HepG2 (cell line): ENCODE data around the gene BLMH. TPM values are rescaled to one million over a fixed set of nuclear protein-coding genes. Genes with fewer than 3 reads are reported as not detected.

Source experiments
- ATAC-seq: fragments of 200-7000 bp; cut with Tn5 transposase; 3 replicates; pipeline ENCODE4 v1.9.1; 2020; ENCODE audit warnings: mild to moderate bottlenecking, moderate library complexity
- BruUV-seq: library from RNA; stranded (reverse); fragments of 400-500 nt; replicated peaks from 2 replicates; lab custom pipeline; 2021; lab: Mats Ljungman, UMichigan
- CTCF ChIA-PET: fragments of 300-600 bp; formaldehyde crosslinking; extraction: SDS; loops from one replicate; lab custom pipeline; 2021; ENCODE audit warnings: low total read pairs, inconsistent platforms, low intra/inter-chr PET ratio; lab: Yijun Ruan, JAX
- POLR2A ChIA-PET: fragments of 350-600 bp; sonication (Branson Sonifier 250); formaldehyde crosslinking; loops from one replicate; lab custom pipeline; 2020; ENCODE audit warnings: antibody characterized with exemption, inconsistent platforms; lab: Yijun Ruan, JAX
- DNase-seq: peaks from one replicate; pipeline ENCODE4 v3.0.0-alpha.2; 2015; ENCODE audit warnings: low spot score
- FAIRE-seq: peaks from 3 replicates; lab custom pipeline; 2011; peaks lifted over from hg19 to GRCh38; lab: Jason Lieb, UNC
- H2AFZ ChIP-seq: one replicate; pipeline ENCODE4 v1.6.1; 2011; ENCODE audit warnings: low read length, inconsistent platforms
- H3K27ac ChIP-seq: fragments of 300-600 bp; 3 replicates; pipeline ENCODE4 v1.8.0; 2011; ENCODE audit warnings: mixed run types, mild to moderate bottlenecking, mixed read lengths, low read length, inconsistent platforms; ENCODE audit not compliant: insufficient read depth; ENCODE audit errors: extremely low read length
- H3K27me3 ChIP-seq, 2 experiments: fragments of 200-600 bp in 1 of 2; 2 replicates in 1 of 2; 3 replicates in 1 of 2; pipeline versions ENCODE4 v1.6.0 to v1.8.0; 2011; ENCODE audit warnings: low read length in 2 of 2, mild to moderate bottlenecking in 2 of 2, moderate library complexity in 2 of 2, inconsistent platforms in 1 of 2; ENCODE audit not compliant: insufficient read depth in 2 of 2, control insufficient read depth in 1 of 2
- H3K36me3 ChIP-seq, 2 experiments: fragments of 200-600 bp in 1 of 2; replicated peaks in 1 of 2; 2 replicates in 1 of 2; 3 replicates in 1 of 2; pipeline versions ENCODE4 v1.5.1 to v1.8.0; 2011; ENCODE audit warnings: low read length in 2 of 2, inconsistent platforms in 1 of 2; ENCODE audit not compliant: insufficient read depth in 2 of 2, control insufficient read depth in 1 of 2
- H3K4me1 ChIP-seq: 2 replicates; pipeline ENCODE4 v1.5.1; 2012; ENCODE audit warnings: low read length, inconsistent platforms; ENCODE audit not compliant: insufficient read depth
- H3K4me2 ChIP-seq: 2 replicates; pipeline ENCODE4 v1.6.0; 2011; ENCODE audit warnings: low read depth, low read length, inconsistent platforms
- H3K4me3 ChIP-seq, 3 experiments: fragments of 200-600 bp in 1 of 3; sonication (generic), shearing (Covaris generic) in 1 of 3; replicated peaks in 1 of 3; 2 replicates each; pipeline ENCODE4 v1.5.1; 2011 to 2016; ENCODE audit warnings: low read length in 3 of 3, inconsistent platforms in 2 of 3, low read depth in 2 of 3, mild to moderate bottlenecking in 2 of 3, control low read depth in 1 of 3, mixed read lengths in 1 of 3; ENCODE audit not compliant: insufficient read depth in 1 of 3
- H3K79me2 ChIP-seq: one replicate; pipeline ENCODE4 v1.6.1; 2011; ENCODE audit warnings: low read length, inconsistent platforms; ENCODE audit not compliant: insufficient read depth
- H3K9ac ChIP-seq: 2 replicates; pipeline ENCODE4 v1.6.0; 2011; ENCODE audit warnings: mild to moderate bottlenecking, low read depth, low read length, inconsistent platforms; ENCODE audit not compliant: insufficient read depth
- H3K9me3 ChIP-seq: 2 replicates; pipeline ENCODE4 v1.5.1; 2012; ENCODE audit warnings: mild to moderate bottlenecking, low read length
- H4K20me1 ChIP-seq: 2 replicates; pipeline ENCODE4 v1.6.0; 2011; ENCODE audit warnings: inconsistent platforms, mild to moderate bottlenecking, low read length, moderate library complexity; ENCODE audit not compliant: insufficient read depth
- CCDC6 ChIP-seq: sonication (generic); formaldehyde crosslinking; IDR thresholded peaks from 2 replicates; pipeline ENCODE4 v1.8.1; 2022; ENCODE audit warnings: mild to moderate bottlenecking, missing genetic modification reagents, moderate library complexity
- NFYB ChIP-seq: sonication (generic); formaldehyde crosslinking; IDR thresholded peaks from 2 replicates; pipeline ENCODE4 v1.4.0; 2020; ENCODE audit warnings: missing genetic modification reagents
- ONECUT2 ChIP-seq: sonication (generic); formaldehyde crosslinking; IDR thresholded peaks from 2 replicates; pipeline ENCODE4 v1.4.0; 2020; ENCODE audit warnings: missing genetic modification reagents
- RARG ChIP-seq: sonication (generic); formaldehyde crosslinking; IDR thresholded peaks from 2 replicates; pipeline ENCODE4 v1.4.0; 2020; ENCODE audit warnings: low read depth, mild to moderate bottlenecking, missing genetic modification reagents
- ZBTB7B ChIP-seq: sonication (generic); formaldehyde crosslinking; IDR thresholded peaks from 2 replicates; pipeline ENCODE4 v1.4.0; 2020; ENCODE audit warnings: missing genetic modification reagents
- ZNF12 ChIP-seq: sonication (generic); formaldehyde crosslinking; IDR thresholded peaks from 2 replicates; pipeline ENCODE4 v1.5.0; 2020; ENCODE audit warnings: missing genetic modification reagents
- ZNF17 ChIP-seq: sonication (generic); formaldehyde crosslinking; IDR thresholded peaks from 2 replicates; pipeline ENCODE4 v1.5.0; 2020; ENCODE audit warnings: mild to moderate bottlenecking, missing genetic modification reagents
- ZNF572 ChIP-seq: sonication (generic); formaldehyde crosslinking; IDR thresholded peaks from 2 replicates; pipeline ENCODE4 v1.5.1; 2020; ENCODE audit warnings: mild to moderate bottlenecking, missing genetic modification reagents
- WGBS: methylation state at CpG from one replicate; pipeline ENCODE4 v1.1.6; 2017; ENCODE audit warnings: low lambda C conversion rate; 5-methylcytosine and 5-hydroxymethylcytosine counted together
- in situ Hi-C: cut with HindIII; loops from 2 replicates; pipeline ENCODE4 v1.10.0; 2017; ENCODE audit warnings: low pct_unique_long_range_greater_than_20kb; ENCODE audit not compliant: extremely low pct_ligation_motif_present
- intact Hi-C: fragments of 100-400 bp; cut with micrococcal nuclease; formaldehyde crosslinking; loops from one replicate; pipeline ENCODE4 v1.10.0; 2022; ENCODE audit not compliant: unreplicated experiment
- polyA plus RNA-seq, 8 experiments: library from polyadenylated mRNA; depleted of rRNA in 3 of 8; stranded (reverse) in 7 of 8; unstranded in 1 of 8; fragments of >200 nt; fragmentation: Illumina TruSeq in 4 of 8; extraction: Trizol in 4 of 8; gene quantifications; 2 replicates each; pipeline versions ENCODE4 v1.2.1 to v1.2.3, GENCODE V29; 2011 to 2016; ENCODE audit warnings: low read depth in 4 of 8, missing spikeins in 1 of 8, mixed read lengths in 1 of 8; ENCODE audit not compliant: insufficient read depth in 1 of 8
- total RNA-seq, 5 experiments: library from RNA; depleted of rRNA; stranded (reverse); fragments of >200 nt; fragmentation: Illumina TruSeq; extraction: Trizol; gene quantifications; 2 replicates each; pipeline ENCODE4 v1.2.3, GENCODE V29; 2016; ENCODE audit warnings: low read depth in 1 of 5
- TF ChIP-seq, protein P1 (sequence below): sonication (generic); formaldehyde crosslinking; IDR thresholded peaks from 2 replicates; pipeline ENCODE4 v1.4.0; 2020; ENCODE audit warnings: mild to moderate bottlenecking, low read depth, missing genetic modification reagents

BLMH gene
- total and polyA plus RNA-seq, 2 of the 13 experiments (the other 11 are each of a cell fraction or from before 2014, with no cell fraction given), result 12.1 to 41.0 TPM

DNA sequence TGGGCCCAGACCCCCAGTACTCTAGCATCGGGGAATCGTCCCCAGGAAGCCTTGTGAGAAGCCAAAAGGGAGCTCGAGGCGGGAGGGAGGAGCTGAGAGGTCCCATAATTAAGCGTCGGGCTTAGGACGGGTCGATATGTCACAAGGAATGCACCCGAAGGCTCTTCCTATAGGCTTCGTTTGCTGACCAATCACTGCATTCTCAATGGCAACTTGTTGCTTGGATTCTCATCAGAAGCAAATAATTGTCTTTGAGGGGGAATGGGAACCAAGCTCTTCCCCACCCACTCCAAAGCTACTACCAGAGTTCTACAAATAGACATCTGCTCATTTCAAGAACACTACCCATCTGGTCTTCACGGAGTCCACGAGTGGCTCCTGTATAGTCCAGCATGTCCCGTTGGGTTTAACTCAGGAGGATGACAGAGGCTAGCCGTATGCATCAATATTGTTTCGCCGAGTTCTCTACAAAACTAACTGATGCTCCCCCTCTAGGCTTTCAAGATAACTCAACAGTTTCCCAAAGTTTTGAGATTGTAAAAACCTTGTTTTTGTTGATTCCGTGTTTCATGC lies 628 bp upstream of the BLMH start:
- peak overlapping the region; percentile 32 for H2AFZ ChIP-seq
- 35% methylated on average over 11 of the region's 17 CpGs for WGBS
- TF ChIP-seq ZNF12 (CRISPR knock-in tag), result 0 out of 2 replicates have a peak, but pooled peaks have one; percentile 5
- TF ChIP-seq ONECUT2 (CRISPR knock-in tag), result peak; percentile 58; the same call in 1 of the 2 replicates
- peak; percentile 15; the same call in 1 of the 2 replicates for TF ChIP-seq NFYB (CRISPR knock-in tag)
- TF ChIP-seq ZNF17 (CRISPR knock-in tag), result no peak
- no peak for TF ChIP-seq RARG (CRISPR knock-in tag)
- TF ChIP-seq, protein P1, sequence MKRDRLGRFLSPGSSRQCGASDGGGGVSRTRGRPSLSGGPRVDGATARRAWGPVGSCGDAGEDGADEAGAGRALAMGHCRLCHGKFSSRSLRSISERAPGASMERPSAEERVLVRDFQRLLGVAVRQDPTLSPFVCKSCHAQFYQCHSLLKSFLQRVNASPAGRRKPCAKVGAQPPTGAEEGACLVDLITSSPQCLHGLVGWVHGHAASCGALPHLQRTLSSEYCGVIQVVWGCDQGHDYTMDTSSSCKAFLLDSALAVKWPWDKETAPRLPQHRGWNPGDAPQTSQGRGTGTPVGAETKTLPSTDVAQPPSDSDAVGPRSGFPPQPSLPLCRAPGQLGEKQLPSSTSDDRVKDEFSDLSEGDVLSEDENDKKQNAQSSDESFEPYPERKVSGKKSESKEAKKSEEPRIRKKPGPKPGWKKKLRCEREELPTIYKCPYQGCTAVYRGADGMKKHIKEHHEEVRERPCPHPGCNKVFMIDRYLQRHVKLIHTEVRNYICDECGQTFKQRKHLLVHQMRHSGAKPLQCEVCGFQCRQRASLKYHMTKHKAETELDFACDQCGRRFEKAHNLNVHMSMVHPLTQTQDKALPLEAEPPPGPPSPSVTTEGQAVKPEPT (CRISPR knock-in tag), result 0 out of 2 replicates have a peak, but pooled peaks have one; percentile 25
- 0 out of 2 replicates have a peak, but pooled peaks have one; percentile 1 for TF ChIP-seq CCDC6 (CRISPR knock-in tag)
- TF ChIP-seq ZNF572 (CRISPR knock-in tag), result 0 out of 2 replicates have a peak, but pooled peaks have one; percentile 36
- peak; percentile 30; the same call in 1 of the 2 replicates for TF ChIP-seq ZBTB7B (CRISPR knock-in tag)
- no peaks in the 10 kb centered on the region for H4K20me1 ChIP-seq
- peaks cover 0 to 7% of the 10 kb centered on the region in 2 experiments; a peak in 4 of 5 replicates for H3K36me3 ChIP-seq
- ChIA-PET POLR2A (interaction anchor here (0.8 to 2.0 kb wide), 7 partner anchors 31 to 188 kb away, joined by 3 to 22 read pairs (median 6); partner anchors contain the start of gene TMIGD1), CTCF (no interaction called here)
- in situ Hi-C loops, result loop anchor here (5.0 kb wide), 1 partner anchor 45 kb away; no protein-coding TSS in a partner anchor
- H3K9me3 ChIP-seq, result no peaks in the 10 kb centered on the region
- H3K27ac ChIP-seq, result peak overlapping the region; percentile 53
- intact Hi-C loops, result loop anchor here (1.0 kb wide), 1 partner anchor 44 kb away; no protein-coding TSS in a partner anchor
- peak overlapping the region; percentile 77 to 91 (median 79); a peak in 5 of 6 replicates for H3K4me3 ChIP-seq
- H3K27me3 ChIP-seq, result no peaks in the 10 kb centered on the region; a peak in 2 of 5 replicates
- H3K4me1 ChIP-seq, result peaks cover 23% of the 10 kb centered on the region
- ATAC-seq (peak; percentile 56), DNase-seq (peak; percentile 21), FAIRE-seq (peak; percentile 15)
- BruUV-seq, result no TSS peak
- H3K9ac ChIP-seq, result peak overlapping the region; percentile 74
- H3K79me2 ChIP-seq, result peaks cover 17% of the 10 kb centered on the region
- H3K4me2 ChIP-seq, result peak overlapping the region; percentile 83
